Adrenal gland (tissue), 5 donors: ENCODE measurements around the gene GPR4.

ENCODE experiments used
- CTCF ChIP-seq, 6 experiments: fragments of 450-650 bp in 4 of 6; fragments of 200-600 bp in 2 of 6; sonication (generic) in 1 of 6; IDR thresholded peaks; 1 replicate in 5 of 6; 2 replicates in 1 of 6; pipeline versions ENCODE4 v1.5.1 to v1.8.0; 2016 to 2021; ENCODE audit warnings: antibody characterized with exemption in 6 of 6, mild to moderate bottlenecking in 2 of 6, moderate library complexity in 1 of 6
- POLR2A ChIP-seq, 2 donors: fragments of 450-650 bp; IDR thresholded peaks; one replicate each; pipeline ENCODE4 v1.6.1; 2017; ENCODE audit warnings: antibody characterized with exemption in 2 of 2, mild to moderate bottlenecking in 2 of 2, moderate library complexity in 1 of 2
- donor health status: DM: no; HTN: no; CAD: no.

- no peak for TF ChIP-seq POLR2A (IDR thresholded peaks at IDR 0.05)
- no peak for TF ChIP-seq CTCF (IDR thresholded peaks at IDR 0.05)
These were observed 897 bp downstream of the GPR4 start for GRCh38 chr19:45601115-45601514.
